ENCODE measurements around the gene FHOD1.
A peak's percentile ranks its signal among the peaks of the same experiment; 100 is the strongest.

Gene FHOD1

GRCh38 chr16:67194260-67194659, 53.0 kb downstream of the FHOD1 start:
- no peak for DNase-seq (ENCODE audit: low spot score)
- in situ Hi-C loops (cut with MboI; ENCODE audit: low pct_unique_long_range_greater_than_20kb, low sequenced_read_pairs, unreplicated experiment): no loop called here
- no peak for TF ChIP-seq CTCF (IDR thresholded peaks at IDR 0.05; ENCODE audit: extremely low read depth, insufficient read depth, missing control alignments)

GRCh38 chr16:67193536-67193935, 53.7 kb downstream of the FHOD1 start:
- no peak for DNase-seq (ENCODE audit: low spot score)
- in situ Hi-C loops (cut with MboI; ENCODE audit: low pct_unique_long_range_greater_than_20kb, low sequenced_read_pairs, unreplicated experiment): no loop called here
- TF ChIP-seq CTCF (IDR thresholded peaks at IDR 0.05; ENCODE audit: extremely low read depth, insufficient read depth, missing control alignments): no peak

- no peak for TF ChIP-seq CTCF (IDR thresholded peaks at IDR 0.05; ENCODE audit: extremely low read depth, insufficient read depth, missing control alignments)
- in situ Hi-C loops (cut with MboI; ENCODE audit: low pct_unique_long_range_greater_than_20kb, low sequenced_read_pairs, unreplicated experiment): no loop called here
- no peak for DNase-seq (ENCODE audit: low spot score)
Measured at GRCh38 chr16:67192781-67193361, 54.4 kb downstream of the FHOD1 start.

GRCh38 chr16:67191995-67192681, 55.1 kb downstream of the FHOD1 start, which contains the start of gene E2F4:
TSS of gene E2F4 (plus strand) at chr16:67192155. CDS start at chr16:67192228, 73 bp downstream.
- TF ChIP-seq CTCF (IDR thresholded peaks at IDR 0.05; ENCODE audit: extremely low read depth, insufficient read depth, missing control alignments): no peak
- peak; percentile 98 for DNase-seq (ENCODE audit: low spot score)
- in situ Hi-C loops (cut with MboI; ENCODE audit: low pct_unique_long_range_greater_than_20kb, low sequenced_read_pairs, unreplicated experiment): no loop called here

GRCh38 chr16:67191411-67191994, 55.8 kb downstream of the FHOD1 start:
- DNase-seq (ENCODE audit: low spot score): no peak
- TF ChIP-seq CTCF (IDR thresholded peaks at IDR 0.05; ENCODE audit: extremely low read depth, insufficient read depth, missing control alignments): no peak
- in situ Hi-C loops (cut with MboI; ENCODE audit: low pct_unique_long_range_greater_than_20kb, low sequenced_read_pairs, unreplicated experiment): no loop called here

GRCh38 chr16:67190448-67191399, 56.6 kb downstream of the FHOD1 start:
- in situ Hi-C loops (cut with MboI; ENCODE audit: low pct_unique_long_range_greater_than_20kb, low sequenced_read_pairs, unreplicated experiment): no loop called here
- no peak for TF ChIP-seq CTCF (IDR thresholded peaks at IDR 0.05; ENCODE audit: extremely low read depth, insufficient read depth, missing control alignments)
- no peak for DNase-seq (ENCODE audit: low spot score)
